ENCODE data around the gene SUCO.

DNA sequence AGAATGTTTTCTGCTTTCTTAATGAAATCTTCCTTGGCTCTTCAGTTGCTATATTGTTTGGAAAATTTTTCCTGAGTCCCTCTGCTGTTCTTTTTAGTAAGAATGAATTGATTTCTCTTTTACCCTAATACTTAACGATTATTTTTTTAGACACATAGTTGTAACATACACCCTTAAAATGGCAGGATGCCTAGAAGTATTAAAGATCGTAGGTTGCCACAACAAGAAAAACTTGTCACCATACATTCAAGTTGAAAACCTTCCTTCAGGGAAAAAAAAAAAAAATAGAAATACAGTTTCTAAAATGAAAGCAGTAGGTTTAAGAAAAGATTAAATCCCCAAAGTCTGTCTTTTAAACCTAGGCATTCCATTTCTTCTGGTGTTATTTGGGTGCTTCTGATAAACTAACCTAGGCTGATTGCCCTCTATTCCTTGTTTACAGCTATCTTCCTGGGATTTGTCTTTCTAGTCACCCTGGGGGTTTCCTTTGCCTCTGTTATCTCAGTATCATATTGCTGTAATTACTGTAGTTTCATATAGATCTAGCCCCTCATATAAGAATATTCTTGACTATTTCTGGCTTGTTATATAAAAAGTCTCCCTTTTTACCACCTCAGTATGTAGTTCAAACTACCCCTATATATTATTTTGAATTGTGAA, 16.8 kb downstream of the SUCO start:
- TF ChIP-seq, protein P1, sequence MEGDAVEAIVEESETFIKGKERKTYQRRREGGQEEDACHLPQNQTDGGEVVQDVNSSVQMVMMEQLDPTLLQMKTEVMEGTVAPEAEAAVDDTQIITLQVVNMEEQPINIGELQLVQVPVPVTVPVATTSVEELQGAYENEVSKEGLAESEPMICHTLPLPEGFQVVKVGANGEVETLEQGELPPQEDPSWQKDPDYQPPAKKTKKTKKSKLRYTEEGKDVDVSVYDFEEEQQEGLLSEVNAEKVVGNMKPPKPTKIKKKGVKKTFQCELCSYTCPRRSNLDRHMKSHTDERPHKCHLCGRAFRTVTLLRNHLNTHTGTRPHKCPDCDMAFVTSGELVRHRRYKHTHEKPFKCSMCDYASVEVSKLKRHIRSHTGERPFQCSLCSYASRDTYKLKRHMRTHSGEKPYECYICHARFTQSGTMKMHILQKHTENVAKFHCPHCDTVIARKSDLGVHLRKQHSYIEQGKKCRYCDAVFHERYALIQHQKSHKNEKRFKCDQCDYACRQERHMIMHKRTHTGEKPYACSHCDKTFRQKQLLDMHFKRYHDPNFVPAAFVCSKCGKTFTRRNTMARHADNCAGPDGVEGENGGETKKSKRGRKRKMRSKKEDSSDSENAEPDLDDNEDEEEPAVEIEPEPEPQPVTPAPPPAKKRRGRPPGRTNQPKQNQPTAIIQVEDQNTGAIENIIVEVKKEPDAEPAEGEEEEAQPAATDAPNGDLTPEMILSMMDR (IDR thresholded peaks at IDR 0.05): no peak
- TF ChIP-seq POLR2A (IDR thresholded peaks at IDR 0.05): no peak
